HG02973 (cell line): ENCODE results near the gene SLC1A2.
"Not testable (repeated sequence)": the region's sequence is repeated elsewhere in the genome, so short reads cannot be mapped to it uniquely, and the experiment has no call there.

ENCODE experiments used
- ATAC-seq: cut with Tn5 transposase; IDR thresholded peaks from one replicate; pipeline ENCODE4 v1.9.1; 2021; ENCODE audit warnings: moderate library complexity; ENCODE audit not compliant: unreplicated experiment

SLC1A2 gene

GRCh38 chr11:35232891-35233330 is 186.4 kb downstream of the SLC1A2 start:
- ATAC-seq, result no peak

- ATAC-seq, result no peak
Observed at GRCh38 chr11:35231076-35231860, 188.1 kb downstream of the SLC1A2 start.

- no peak for ATAC-seq
Observed at GRCh38 chr11:35230388-35230787, 189.0 kb downstream of the SLC1A2 start.

DNA sequence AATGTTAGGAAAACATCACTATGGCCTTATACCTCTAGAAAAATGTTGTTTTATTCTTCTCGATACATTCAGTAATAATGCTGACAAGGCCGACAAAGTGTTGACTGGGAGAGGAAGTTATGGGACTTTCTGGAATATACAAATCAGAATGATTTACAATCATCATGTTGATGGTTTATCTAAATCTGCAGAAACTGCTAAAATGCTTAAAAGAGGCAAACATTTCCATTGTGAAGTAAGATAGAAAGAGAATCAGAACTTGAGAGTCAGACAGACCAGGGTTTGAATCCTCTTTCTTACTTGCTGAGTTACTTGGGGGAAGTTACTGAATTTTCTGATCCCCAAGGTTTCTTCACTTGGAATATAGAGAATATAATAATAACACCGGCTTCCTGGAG is 191.0 kb downstream of the SLC1A2 start:
- no peak for ATAC-seq

GRCh38 chr11:35227576-35228327 is 191.6 kb downstream of the SLC1A2 start:
- no peak for ATAC-seq

DNA sequence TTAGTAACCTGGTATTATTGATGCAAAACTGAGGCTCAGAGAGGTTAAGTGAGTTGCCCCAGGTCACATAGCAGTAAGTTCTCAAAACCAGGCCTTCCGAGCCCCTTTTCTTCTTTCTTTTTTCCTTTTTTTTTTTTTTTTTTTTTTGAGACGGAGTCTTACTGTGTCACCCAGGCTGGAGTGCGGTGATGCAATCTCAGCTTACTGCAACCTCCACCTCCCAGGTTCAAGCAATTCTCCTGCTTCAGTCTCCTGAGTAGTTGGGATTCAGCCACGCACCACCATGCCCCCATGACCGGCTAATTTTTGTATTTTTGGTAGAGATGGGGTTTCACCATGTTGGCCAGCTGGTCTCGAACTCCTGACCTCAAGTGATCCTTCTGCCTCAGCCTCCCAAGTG is 192.6 kb downstream of the SLC1A2 start:
- not testable (repeated sequence) for ATAC-seq

DNA sequence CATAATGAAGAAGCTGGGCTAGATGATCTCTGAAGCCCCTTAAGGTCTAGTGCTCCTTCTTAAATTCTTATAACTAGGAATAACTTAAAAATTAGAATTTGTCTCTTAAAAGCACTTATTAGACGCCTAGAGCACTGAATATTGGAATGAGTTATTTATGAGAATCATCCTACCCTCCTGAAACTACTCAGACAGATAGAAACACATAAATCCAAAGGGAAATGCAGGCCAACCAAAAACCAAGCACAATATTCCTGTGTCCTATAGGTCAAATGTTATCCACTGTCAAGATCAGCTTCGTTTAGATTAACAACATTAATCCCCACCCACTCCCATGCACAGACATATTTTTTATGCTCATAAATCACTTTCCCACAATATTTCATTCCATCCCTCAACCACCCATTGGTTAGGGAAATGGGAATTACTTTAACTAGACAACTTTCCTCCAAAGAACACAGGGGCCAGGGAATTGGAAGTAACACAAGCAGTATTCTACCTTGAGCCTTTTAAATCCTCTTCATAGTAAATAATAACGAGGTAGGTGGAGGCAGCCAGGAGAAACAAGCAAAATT is 193.3 kb downstream of the SLC1A2 start:
- ATAC-seq, result no peak

DNA sequence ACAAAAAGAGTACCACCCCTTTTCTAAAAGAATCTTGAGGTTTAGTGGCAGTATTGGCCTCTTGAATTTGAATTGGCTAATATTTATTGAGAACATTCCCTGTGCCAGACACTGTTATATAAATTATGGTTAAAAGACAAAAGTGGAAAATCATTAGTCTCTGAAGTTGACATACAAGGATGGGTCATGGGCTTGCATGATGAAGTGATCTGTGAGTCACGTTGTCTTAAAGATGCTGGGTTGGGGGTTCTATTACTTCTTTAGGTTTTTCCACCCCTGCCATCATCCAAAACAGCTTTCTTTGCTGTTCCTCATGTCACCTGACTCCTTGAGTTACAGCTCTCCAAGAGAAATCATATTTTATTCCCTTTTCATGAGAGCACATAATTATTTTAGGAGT is 195.4 kb downstream of the SLC1A2 start:
- ATAC-seq, result no peak

- ATAC-seq, result no peak
Observed at GRCh38 chr11:35223371-35223796, 196.0 kb downstream of the SLC1A2 start.

DNA sequence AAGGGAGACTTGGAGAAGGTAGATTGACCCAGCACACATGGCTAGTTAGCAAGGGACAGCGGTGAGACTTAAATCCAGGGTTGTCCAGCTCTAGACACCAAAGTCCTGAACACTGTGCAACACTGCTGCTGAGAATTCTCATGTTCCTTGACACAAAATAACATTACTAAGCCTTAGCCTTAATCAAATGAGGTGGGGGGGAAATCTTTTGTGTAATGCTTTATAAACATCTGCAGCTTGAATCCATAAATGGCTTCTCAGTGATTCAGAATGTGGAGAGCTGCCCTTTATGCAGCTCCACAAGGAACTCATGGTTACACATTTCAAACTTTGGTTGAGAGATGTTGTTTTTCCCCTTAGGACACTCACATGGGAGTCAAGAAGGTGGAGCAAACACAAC is 200.4 kb downstream of the SLC1A2 start:
- ATAC-seq, result no peak

- ATAC-seq, result no peak
Observed at GRCh38 chr11:35216962-35217678, 202.2 kb downstream of the SLC1A2 start.

DNA sequence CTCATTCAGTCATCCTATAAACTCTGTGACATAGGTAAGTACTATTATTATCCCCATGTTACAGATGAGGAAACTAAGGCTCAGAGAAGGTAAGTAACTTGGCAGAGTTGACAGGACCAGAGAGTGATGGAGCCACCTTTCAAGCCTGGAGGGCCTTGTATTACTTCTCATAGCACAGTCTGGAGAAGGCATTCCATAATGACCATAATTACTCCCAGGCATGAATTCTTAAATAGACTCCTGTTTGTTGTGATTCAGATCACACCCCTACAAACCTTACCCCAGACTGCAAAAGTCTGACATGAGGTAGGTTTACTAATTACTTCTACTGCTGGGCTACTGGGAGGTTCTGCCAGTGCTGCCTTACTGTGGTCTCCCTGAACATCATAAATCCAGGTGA is 203.4 kb downstream of the SLC1A2 start:
- no peak for ATAC-seq

DNA sequence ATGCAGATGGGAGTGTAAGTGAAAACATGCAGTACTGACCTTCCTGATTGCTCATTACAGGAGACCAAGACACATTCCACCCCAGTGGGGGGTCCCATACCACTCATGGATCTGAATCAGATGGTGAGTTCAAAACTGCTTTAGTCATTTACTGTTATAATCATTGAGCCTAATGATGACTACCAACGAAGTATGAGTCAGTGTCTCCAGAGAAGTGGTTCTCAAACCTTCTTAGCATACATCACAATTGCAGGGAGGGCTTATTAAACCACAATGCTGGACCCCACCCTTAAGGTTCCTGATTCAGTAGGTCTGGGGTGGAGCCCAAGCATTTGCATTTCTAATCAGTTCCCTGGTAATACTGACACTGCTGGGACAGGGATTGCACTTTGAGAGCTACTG is 204.6 kb downstream of the SLC1A2 start:
- ATAC-seq, result no peak

- ATAC-seq, result no peak
Observed at GRCh38 chr11:35214226-35214770, 205.1 kb downstream of the SLC1A2 start.

DNA sequence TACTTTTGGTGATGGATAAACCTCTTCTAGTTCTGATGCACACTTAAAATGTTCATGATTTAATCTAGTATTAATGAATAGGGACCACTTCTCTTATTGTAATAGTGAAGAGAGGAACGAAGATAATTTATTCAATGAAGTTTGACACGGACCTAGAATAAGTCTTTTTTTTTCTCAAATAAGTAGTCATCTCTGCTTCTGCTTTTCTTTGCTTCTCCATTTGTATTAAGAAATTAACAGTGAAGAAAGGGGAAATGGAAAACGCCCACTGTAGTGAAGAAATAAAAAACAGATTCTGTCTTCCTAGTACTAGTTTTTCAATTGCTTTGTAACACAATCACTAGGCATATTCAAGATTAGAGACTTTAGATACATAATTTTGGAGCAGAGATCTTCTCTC is 207.4 kb downstream of the SLC1A2 start:
- ATAC-seq, result no peak

- no peak for ATAC-seq
Observed at GRCh38 chr11:35210876-35211546, 208.3 kb downstream of the SLC1A2 start.

DNA sequence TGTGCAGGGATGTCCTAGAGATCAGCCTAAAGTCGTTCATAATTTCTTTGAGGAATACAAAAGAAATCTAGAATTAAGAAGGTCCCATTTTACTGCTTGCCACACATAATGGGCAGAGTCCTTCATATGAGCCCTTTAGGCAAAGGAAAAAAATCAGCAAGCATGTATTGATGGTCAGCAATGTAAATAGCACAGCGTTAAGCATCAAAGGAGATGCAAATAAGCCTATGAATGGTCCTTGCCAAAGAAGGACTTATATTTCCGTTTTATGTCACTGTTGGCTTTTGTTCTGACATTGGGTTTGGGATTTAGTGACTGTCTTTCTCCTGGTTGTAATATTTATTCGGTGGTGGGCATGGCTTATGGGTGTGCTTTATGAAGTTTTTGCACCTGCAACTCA is 210.6 kb downstream of the SLC1A2 start:
- no peak for ATAC-seq

DNA sequence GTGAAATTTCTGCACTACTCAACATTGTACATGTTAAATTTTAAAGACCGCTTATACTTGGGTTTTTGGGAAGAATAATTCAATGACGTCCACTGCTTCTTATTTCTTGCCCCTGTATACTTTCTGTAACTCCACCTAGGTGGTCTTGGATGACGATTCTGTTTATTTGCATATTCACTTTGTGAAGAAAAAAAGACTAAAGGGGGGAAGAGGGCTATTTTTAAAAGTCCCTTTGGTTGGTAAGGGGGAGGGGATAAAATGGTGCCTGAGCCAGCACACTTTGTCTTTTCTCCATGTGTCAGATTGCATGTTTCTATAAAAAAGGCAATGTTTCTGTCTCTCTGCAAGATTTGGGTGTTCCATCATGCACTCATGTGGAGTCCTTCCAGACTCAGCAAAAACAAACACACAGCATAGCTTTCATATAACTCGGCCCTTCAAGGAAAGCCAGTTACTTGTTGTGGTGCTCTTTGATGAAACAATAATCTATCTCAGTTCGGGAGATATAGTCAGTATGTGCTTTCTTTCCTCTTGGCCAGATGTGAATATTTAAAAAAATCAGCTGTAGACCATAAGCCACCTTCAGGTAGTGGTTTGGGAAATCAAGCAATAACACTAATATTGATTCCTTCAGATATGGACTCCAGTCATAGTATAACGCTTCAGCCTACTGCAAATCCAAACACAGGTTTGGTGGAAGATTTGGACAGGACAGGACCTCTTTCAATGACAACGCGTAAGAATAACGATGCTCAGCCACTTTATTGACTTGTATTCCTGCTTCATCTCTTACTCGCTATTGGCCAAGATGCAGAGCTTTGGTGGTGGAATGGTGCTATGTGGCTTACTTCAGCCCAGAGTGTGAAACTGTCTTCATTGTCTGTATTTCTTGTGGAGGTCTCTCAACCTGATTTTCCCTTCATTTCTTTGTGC is 211.6 kb downstream of the SLC1A2 start:
- no peak for ATAC-seq

DNA sequence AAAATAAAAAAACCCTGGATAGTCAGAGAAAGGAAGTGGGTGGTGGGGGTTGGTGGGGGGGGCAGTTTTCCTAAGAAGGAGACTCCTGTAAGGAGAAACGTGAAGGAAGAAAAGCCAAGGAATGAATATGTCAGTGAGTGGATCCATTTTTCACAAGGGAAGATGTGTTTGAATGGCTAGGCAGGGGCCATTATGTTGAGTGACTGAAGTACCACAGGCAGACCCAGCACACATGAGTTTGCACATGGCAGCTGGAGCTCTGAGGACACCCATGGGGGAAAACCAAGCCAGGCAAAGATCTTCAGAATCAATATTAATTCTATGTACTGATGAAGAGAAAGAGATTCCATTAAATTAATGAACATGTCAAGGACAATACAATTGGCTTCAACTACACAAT is 212.7 kb downstream of the SLC1A2 start:
- ATAC-seq, result no peak
